Activated CD4-positive, alpha-beta T cell treated with anti-CD3 and anti-CD28 coated beads, Interleukin-10, Interleukin-2, amounts not matched to agents 100 ng/mL and 50 ng/mL, durations not matched to agents 16 hours and 8 hours (primary cell): Measurements from ENCODE around the gene PPIAL4G.
"Not testable (repeated sequence)": the region's sequence is repeated elsewhere in the genome, so short reads cannot be mapped to it uniquely, and the experiment has no call there.

Experiments used
- DNase-seq: peaks from one replicate; pipeline ENCODE4 v3.0.0-alpha.2; 2020

PPIAL4G gene

GRCh38 chr1:148483029-148483428, at the start of gene PPIAL4G:
TSS of gene PPIAL4G (minus strand) at chr1:148483302. CDS start at chr1:148483252, 50 bp downstream.
- DNase-seq = not testable (repeated sequence)

GRCh38 chr1:148532158-148532557, 49.1 kb upstream of the PPIAL4G start:
- DNase-seq = not testable (repeated sequence)

- DNase-seq = peak; percentile 83
Measured at GRCh38 chr1:148529101-148529567, 46.0 kb upstream of the PPIAL4G start.

- DNase-seq = not testable (repeated sequence)
Measured at GRCh38 chr1:148528591-148528990, 45.5 kb upstream of the PPIAL4G start.

- not testable (repeated sequence) for DNase-seq
Measured at GRCh38 chr1:148526587-148526986, 43.5 kb upstream of the PPIAL4G start.

GRCh38 chr1:148523205-148524144, 40.4 kb upstream of the PPIAL4G start:
- peak; percentile 27 for DNase-seq

- DNase-seq = peak; percentile 97
Measured at GRCh38 chr1:148522561-148523204, 39.6 kb upstream of the PPIAL4G start.

GRCh38 chr1:148522072-148522471, 39.0 kb upstream of the PPIAL4G start:
- DNase-seq = peak; percentile 95

- DNase-seq = not testable (repeated sequence)
Measured at GRCh38 chr1:148514310-148514709, 31.2 kb upstream of the PPIAL4G start.

- peak; percentile 86 for DNase-seq
Measured at GRCh38 chr1:148512571-148513184, 29.6 kb upstream of the PPIAL4G start.

- not testable (repeated sequence) for DNase-seq
Measured at GRCh38 chr1:148493933-148494332, 10.8 kb upstream of the PPIAL4G start.

GRCh38 chr1:148481134-148481533, 2.0 kb downstream of the PPIAL4G start:
- peak; percentile 61 for DNase-seq

GRCh38 chr1:148459694-148460093, 23.4 kb downstream of the PPIAL4G start:
- DNase-seq = not testable (repeated sequence)

- DNase-seq = peak; percentile 39
Measured at GRCh38 chr1:148458901-148459581, 24.1 kb downstream of the PPIAL4G start.

GRCh38 chr1:148458398-148458797, 24.7 kb downstream of the PPIAL4G start:
- DNase-seq = peak; percentile 65

GRCh38 chr1:148452845-148453244, 30.3 kb downstream of the PPIAL4G start:
- not testable (repeated sequence) for DNase-seq

GRCh38 chr1:148439654-148440325, 43.3 kb downstream of the PPIAL4G start:
- DNase-seq = not testable (repeated sequence)

- no peak for DNase-seq
Measured at GRCh38 chr1:148435406-148435805, 47.7 kb downstream of the PPIAL4G start.

GRCh38 chr1:148434832-148435231, 48.3 kb downstream of the PPIAL4G start:
- DNase-seq = no peak

GRCh38 chr1:148432916-148433317, 50.2 kb downstream of the PPIAL4G start:
- DNase-seq = not testable (repeated sequence)
